GM19025 (cell line): ENCODE data around the gene CASR.

Experiments
- ATAC-seq: cut with Tn5 transposase; IDR thresholded peaks from one replicate; pipeline ENCODE4 v1.9.1; 2021; ENCODE audit warnings: mild to moderate bottlenecking, low read depth, moderate library complexity; ENCODE audit not compliant: unreplicated experiment

Gene CASR

GRCh38 chr3:122253581-122253980 is 70.1 kb downstream of the CASR start:
- no peak for ATAC-seq

- ATAC-seq: no peak
These were observed 72.4 kb downstream of the CASR start for GRCh38 chr3:122255757-122256439.

GRCh38 chr3:122257644-122258364 is 74.3 kb downstream of the CASR start:
- no peak for ATAC-seq

- peak; percentile 93 for ATAC-seq
These were observed 75.4 kb downstream of the CASR start for GRCh38 chr3:122258757-122259371.

GRCh38 chr3:122260206-122260605 is 76.7 kb downstream of the CASR start:
- ATAC-seq: no peak

GRCh38 chr3:122263058-122263457 is 79.6 kb downstream of the CASR start:
- ATAC-seq: no peak

- no peak for ATAC-seq
These were observed 80.6 kb downstream of the CASR start for GRCh38 chr3:122263974-122264588.

- no peak for ATAC-seq
These were observed 82.5 kb downstream of the CASR start for GRCh38 chr3:122265957-122266356.

GRCh38 chr3:122268257-122269024 is 85.0 kb downstream of the CASR start:
- ATAC-seq: no peak

- no peak for ATAC-seq
These were observed 85.6 kb downstream of the CASR start for GRCh38 chr3:122269045-122269444.

- no peak for ATAC-seq
These were observed 87.9 kb downstream of the CASR start for GRCh38 chr3:122271246-122271898.

GRCh38 chr3:122272879-122273278 is 89.4 kb downstream of the CASR start:
- no peak for ATAC-seq

- ATAC-seq: no peak
These were observed 90.0 kb downstream of the CASR start for GRCh38 chr3:122273498-122273897.

- ATAC-seq: no peak
These were observed 98.4 kb downstream of the CASR start for GRCh38 chr3:122281891-122282290.

GRCh38 chr3:122283796-122284445 is 100.5 kb downstream of the CASR start:
- no peak for ATAC-seq

- ATAC-seq: no peak
These were observed 101.0 kb downstream of the CASR start for GRCh38 chr3:122284486-122284885.

GRCh38 chr3:122294359-122294758 is 110.9 kb downstream of the CASR start:
- ATAC-seq: no peak

- no peak for ATAC-seq
These were observed 112.0 kb downstream of the CASR start for GRCh38 chr3:122295266-122296062.

GRCh38 chr3:122298239-122298638 is 114.8 kb downstream of the CASR start:
- ATAC-seq: no peak
